EH (cell line): ENCODE results near the gene PAEP.
A peak's percentile ranks its signal among the peaks of the same experiment; 100 is the strongest.
"Not testable (repeated sequence)": the region's sequence is repeated elsewhere in the genome, so short reads cannot be mapped to it uniquely, and the experiment has no call there.

Experiments
- DNase-seq: peaks from one replicate; pipeline ENCODE4 v3.0.0-alpha.2; 2015; ENCODE audit warnings: low read depth

Gene PAEP

DNA sequence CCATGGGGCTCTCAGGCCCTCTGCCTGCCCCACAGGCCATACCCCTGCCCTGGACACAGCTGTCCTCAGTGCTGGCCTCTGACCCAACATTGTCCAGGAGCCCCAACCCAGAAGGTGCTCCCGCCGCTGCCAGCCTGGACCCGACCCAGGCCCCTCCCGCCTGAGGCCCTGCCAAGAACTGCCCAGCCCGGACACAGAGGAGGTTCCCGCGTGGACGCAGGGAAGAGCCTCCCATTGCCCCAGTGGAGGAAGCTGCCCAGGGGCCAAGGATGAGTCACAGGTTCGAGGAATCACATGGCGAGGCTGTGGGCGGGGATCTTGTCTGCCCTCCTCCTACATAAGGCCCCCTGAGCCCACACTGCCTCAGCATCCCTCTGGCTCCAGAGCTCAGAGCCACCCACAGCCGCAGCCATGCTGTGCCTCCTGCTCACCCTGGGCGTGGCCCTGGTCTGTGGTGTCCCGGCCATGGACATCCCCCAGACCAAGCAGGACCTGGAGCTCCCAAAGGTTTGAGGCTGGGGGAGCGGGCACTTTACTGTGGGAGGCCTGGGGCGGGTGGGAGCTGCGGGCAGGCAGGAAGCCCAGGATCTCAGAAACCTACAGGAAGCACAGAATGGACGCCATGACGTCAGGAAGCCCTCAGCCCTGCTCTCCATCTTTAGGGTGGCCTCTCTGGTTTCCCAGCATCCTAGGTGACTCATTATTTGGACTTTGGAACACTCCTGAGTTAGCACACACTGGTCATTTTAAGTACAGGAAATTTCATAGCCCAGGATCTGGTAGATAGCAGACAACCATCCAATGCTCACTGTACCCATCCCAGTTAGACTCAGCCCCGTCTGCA, at the start of gene PAEP:
Gene PAEP, plus strand, starts transcription at position 366 of the 844 bp plus-strand sequence.
- DNase-seq: no peak

DNA sequence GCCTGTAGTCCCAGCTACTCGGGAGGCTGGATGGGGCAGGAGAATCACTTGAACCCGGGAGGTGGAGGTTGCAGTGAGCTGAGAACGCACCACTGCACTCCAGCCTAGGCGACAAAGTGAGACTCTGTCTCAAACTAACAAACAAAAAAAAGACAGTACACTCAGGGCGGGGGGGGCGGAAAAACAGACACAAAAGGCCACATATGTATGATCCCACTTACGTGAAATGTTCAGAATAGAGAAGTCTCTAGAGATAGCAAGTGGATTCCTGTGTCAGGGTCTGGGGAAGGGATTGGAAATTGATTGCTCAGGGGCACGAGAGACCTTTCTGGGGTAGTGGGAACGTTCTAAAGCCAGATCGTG, 49.3 kb upstream of the PAEP start:
- DNase-seq: no peak

DNA sequence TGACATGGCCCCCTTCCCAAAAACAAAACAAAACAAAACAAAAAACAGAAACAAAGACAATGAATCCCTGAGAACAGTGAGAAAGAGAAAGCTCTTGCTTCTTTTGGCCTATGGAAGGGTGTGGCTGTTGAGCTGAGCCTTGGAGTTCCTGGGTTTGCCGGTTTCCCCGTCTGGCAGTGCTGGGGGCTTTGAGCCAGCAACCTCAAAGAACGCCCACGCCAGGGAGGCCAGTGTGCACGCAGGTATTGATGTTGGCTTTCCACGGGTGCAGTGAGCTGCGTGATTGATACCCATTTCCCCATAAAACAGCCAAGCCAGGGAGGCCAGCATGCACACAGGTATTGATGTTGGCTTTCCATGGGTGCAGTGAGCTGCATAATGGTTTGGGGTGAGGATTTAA, 48.7 kb upstream of the PAEP start:
- DNase-seq: no peak

DNA sequence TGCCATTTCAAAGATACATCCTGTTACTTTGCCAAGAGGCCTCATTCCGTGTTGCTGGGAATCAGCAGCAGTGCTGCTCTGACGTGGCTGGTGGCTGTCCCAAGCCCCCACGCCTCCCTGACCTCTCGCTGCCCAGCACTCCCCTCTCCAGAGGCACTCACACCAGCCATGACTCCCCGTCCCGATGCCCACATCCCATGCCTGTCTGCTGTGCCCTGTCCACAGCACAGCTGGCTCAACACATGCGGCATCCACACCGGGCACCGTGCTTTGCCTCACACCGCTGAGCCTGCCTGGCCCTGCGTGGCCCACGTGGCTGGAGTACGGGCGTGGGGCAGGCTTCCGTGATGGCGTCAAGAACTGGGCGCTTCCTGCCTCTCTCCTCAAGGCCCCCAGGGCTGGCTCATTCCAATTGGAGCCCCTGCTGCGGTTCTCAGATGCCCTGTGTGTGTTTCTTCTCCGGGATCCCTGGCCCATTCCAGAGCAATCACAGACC, 48.2 kb upstream of the PAEP start:
- no peak for DNase-seq

DNA sequence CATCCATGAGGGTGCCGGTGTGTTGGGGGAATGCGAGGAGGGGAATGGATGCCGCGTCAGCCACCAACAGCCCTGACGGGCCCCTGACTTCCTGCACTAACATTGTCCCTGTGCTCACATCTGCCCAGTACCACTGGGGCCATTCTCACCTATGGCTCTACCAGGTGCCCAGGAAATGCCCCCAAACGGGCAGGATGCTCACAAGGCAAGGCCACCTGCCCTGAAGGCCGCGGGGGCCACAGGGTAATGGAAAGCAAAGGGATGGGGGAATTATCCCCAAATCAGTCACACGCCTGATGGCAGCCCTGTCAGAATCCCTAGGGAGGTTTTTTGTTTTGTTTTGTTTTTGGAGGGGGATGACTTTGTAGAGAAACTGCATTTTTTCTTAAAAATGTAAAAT, 47.6 kb upstream of the PAEP start:
- not testable (repeated sequence) for DNase-seq

DNA sequence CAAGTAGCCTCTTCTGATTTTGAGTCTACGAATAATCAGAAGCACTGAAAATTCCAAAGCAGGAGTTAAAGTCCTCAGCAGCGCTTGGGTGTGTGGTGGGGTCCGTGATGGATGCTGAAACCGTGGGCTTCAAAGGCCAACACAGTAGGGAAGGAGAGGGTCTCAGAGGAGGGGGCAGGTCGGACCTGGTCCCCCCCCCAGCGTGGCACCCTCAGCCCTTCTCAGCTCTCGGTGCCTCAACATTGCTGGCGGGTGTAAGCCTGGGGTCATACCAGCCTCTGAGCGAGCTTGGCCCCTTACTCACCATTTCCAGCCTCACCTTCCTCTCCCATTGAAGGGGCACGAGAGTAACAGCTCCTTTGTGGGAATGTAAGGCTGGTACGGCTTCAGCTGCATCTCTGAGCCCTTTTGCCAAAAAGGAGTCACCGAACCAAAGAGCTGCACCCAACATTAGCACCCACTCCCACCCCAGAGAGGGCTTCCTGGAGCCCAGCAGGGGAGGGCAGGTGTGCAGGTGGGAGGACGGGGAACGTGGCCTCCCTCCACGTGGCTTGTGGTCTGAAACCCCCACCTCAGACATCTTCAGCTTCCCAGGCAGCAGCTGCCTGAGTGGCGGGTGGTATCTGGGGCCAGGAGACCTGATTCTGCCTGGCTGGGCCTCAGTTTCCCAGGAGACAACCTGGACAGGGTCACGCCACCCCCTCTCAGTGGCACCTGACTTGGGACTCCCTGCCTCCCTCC, 47.0 kb upstream of the PAEP start:
- no peak for DNase-seq

DNA sequence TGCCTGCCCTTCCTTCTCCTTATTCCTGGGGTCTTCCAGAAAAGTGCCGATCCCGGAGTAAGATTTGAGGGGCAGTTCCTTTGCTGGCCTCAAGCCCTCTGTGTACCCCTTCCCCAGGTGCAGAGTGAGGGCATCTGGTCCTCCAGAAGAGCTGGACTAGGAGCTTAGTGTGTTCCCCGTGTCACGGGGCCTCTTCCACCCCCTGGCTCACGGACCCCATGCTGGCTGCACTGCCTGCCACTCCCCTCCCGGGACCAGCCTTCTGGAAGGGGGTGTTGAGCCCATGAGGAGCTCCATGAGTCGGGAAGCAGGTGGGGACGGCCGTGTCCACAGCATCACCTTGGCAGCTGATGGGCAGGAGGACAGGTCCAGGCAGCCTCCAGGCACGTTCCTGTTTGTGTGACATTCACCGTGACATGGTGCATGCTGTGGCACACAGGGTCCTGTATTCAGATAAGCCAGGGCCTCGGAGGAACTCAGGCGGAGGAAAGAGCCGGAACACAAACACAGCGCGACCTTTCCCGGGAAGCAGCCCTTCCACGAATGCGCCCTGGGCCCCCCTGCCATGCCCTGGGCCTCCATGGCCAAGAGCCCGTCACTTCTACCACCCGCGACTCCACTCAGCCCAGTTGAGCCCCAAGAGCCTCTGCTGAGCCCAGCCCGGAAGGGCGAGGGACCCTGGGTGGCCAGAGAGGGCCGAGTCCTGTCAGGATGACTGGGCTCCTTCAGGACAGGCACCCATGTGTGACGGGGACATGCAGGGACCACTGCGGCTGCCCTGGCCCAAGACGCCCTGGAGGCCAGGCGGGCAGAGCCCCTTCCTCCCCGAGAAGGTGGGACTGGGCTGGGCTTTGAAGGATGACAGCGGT, 46.2 kb upstream of the PAEP start:
- DNase-seq: no peak

DNA sequence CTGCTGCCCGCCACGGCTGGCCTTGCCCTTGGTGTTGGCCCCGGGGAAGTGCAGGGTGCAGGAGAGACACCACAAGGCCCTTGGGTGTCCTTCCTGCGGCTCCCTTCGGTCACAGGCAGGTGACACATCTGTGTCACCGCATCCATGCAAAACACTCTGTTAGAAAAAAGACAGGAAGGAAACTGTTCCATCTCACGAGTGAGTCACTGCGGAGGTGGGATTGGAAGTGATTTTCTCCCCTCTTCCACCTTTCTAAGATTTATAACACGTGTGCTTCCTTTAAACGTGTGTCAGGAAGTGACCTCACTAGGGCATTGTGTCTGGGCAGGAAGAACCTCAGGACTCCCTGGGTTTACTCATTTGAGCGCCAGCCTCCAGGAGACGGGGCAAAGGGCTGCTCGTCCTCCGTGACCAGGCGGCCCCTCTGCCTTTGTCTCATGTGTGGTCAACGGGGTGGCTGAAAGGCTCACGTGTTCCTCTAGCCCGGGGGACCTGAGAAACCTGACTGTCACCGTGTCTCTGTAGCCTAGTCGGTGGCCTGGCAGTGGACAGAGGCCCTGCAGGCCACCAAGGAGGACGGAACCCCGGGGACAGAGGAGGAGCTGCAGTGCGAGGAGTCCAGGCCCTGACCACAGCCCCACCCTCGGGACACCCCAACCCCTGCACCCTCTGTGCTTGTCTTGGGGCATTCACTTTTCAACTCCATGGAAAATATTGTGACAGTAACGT, 45.3 kb upstream of the PAEP start:
- DNase-seq: no peak

DNA sequence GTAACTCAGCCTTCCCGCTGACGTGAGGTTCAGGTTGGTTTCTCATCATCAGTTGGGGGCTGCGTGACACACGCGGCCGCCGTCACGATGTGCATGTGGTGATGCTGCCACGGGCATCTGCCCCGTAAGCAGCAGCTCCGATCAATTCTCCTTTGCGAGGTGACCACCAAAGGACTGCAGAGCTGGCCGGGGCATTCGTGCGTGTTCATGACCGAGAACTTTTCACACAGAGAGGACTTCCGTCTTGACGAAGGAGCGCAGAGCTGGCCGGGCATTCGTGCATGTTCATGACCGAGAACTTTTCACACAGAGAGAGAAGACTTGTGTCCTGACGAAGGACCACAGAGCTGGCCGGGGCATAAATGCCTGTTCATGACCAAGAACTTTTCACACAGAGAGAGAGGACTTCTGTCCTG, 44.1 kb upstream of the PAEP start:
- DNase-seq: no peak

DNA sequence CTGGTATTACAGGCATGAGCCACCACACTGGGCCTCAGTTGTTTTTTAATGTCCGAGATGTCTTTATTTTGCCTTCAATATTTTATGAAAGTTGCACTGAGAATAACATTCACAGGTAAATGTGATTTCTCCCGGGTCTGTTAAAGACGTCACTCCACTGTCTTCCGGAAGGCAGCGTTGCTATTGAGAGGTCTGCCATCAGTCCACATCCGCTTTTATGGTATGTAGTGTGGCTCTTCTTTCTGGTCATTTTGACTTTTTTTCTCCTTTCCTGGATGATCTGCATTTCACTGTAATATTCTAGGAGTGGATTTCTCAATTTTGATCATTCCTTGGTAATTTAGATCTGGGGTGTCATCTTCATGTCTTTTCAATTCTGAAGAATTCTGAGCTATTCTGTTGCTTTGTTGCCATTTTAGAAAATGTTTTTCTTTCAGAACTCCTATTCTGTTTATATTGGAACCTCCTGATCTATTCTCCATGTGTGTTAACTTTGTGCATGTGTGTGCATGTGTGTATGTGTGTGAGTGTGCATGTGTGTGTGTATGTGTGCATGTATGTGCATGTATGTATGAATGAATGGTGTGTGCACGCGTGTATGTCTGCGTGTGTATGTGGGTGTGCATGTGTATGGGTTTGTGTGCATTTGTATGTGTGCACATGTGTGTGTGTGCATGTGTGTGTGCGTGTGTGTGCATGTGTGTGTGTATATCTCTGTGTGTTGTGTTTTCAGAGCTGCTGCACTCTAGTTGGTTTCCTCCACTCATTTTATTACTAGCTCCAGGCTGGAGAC, 42.2 kb upstream of the PAEP start:
- no peak for DNase-seq

DNA sequence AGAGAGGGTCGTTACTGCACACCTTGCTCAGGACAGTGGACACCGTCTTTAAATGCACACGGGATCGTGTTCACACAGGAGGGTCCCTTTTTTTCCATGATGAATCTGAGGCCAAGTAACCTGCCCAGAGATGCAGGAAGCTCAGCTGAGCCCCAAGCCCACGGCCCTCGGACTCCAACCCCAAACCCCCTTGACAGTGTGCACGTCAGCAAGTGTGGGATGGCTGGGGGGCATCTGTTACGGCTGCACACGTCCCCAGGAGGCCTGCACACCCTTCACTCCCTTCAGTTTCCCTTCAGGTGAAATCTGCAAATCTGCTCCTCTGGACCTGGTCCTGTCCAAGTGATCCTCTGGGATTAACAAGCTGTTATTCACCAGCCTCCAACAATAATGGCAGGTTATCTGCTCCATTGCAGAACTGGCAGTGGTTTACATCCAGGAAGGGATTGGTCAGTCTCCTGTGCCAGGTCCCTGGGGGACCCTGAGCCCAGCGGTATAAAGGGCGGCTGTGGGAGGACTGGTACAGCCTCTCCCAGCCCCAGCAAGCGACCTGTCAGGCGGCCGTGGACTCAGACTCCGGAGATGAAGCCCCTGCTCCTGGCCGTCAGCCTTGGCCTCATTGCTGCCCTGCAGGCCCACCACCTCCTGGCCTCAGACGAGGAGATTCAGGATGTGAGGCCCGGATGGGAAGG, 40.5 kb upstream of the PAEP start, which contains the start of gene LCN1:
Gene LCN1, plus strand, starts transcription at position 525 of the 692 bp plus-strand sequence. Its CDS starts 58 bp downstream, at position 583.
- DNase-seq: no peak

DNA sequence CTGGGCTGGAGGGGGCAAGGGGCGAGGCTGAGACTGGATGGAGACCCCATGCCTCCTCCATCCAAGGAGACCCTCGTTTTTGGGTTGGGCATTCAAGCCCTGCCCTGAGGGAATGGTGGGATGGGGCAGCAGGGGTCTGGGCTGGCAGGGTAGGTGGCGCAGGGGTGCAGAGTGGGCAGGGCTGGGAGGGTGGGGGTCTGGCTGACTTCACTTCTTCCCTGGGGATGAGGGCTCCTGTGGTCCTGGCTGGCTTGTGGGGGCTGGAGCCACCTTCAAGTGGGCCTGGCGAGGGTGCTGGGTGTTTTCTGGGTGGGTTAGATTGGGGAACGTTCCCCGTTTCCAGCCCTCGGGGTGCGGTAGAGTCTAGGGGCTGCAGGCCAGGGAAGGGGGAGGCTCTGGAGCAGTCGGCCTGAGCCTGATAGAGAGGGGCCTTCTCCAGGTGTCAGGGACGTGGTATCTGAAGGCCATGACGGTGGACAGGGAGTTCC, 39.9 kb upstream of the PAEP start:
- DNase-seq: no peak

DNA sequence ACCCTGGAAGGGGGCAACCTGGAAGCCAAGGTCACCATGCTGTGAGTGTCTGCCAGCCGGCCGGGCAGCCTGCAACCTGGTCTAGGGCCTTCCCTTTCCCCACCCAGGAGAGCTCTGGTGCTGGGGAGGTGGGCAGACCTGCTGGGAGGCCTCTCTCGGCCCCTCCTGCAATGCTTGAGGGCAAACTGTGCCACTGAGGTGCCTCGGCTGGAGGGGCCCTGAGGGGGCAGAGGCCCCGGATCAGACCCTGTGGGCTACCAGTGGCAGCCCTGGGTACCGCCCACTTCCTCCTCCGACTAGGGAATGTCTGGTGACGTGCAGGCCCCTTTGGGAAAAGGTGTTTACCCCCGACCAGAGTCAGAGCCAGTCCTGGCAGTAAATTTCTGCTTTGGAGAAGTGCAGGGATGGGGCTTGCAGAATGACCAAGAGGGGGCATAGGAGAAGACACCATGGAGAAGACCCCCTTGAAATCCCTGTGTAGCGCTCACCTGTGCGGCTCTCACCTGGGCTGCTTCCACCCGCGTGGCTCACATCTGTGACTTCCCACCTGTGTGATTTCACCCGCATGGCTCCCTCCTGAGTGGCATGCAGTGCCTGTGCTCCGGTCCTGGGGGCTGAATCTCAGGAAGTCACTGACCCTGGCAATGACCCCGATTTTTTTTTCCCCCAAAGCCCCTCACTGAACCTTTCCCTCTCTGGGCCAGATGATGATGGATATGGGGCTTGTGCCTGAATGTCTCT, 39.2 kb upstream of the PAEP start:
- DNase-seq: no peak

DNA sequence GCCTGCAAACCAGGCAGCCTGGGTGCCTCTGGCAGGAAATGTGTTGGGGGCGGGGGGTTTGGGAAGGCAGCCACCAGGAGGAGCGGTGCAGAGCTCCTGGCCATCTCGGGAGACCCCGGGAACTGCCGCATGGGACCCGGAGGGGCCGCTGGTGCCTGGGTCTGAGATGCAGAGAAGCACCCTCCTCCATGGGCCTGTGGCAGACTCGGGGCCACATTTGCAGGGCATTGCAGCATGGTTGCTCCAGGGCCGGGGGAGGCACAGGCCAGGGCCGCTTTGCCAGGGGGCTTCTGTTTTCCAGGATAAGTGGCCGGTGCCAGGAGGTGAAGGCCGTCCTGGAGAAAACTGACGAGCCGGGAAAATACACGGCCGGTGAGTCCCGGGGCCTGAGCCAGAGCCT, 38.6 kb upstream of the PAEP start:
- DNase-seq: no peak

DNA sequence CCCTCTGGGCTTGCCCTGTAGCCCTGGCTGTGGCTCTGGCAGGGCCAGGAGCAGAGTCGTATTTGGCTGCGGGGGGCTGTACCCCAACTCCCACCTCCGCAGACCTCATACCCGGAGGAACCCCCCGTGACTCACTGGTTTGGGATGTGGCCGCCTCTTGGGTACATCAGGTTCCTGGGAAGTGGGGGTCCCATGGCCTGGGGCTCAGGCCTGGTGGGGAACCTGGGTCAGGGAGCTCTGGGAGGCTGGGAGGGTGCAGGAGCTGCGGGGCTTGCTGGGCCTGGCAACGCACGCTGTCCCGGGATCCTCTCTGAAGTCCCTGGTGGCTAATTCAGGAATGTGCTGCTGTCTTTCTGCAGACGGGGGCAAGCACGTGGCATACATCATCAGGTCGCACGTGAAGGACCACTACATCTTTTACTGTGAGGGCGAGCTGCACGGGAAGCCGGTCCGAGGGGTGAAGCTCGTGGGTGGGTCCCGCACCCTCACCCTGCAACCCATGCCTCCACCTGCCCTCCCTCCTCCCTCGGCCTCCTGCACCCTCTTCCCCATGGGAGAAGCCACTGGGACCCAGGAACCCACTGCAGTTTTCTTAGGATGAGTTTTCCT, 37.9 kb upstream of the PAEP start:
- DNase-seq: peak; percentile 11

DNA sequence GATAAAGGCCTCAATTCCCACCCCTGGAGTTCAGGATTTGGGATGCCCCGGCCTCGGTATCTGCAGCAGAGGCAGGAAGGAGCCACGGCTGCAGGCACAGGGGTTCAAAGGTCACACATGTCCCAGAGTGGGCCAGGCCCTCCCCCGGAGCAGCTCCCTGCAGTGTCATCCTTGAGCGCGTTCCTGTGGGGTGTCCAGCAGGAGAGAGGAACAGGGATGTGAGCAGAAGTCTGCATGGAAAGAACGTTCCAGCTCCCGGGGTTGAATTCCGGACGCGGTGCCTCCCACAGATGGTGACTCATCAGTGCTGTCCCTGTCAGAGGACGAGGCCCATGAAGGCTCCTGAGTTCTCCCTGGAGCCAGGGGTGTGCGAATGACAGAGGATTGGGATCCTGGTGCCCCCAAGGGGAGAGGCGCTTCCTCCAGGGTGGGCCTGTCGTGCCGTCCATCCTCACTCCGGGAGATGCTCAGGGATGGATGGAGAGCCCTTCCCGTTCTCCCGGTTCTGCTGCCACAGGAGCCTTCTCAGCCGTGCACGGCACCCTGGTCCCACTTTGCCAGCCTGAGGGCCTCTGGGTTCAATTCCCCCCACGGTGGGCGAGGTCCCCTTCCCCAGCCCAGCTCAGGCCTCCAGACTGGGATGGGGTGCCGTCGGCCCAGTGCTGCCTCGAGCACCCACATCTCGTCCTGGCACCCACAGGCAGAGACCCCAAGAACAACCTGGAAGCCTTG, 37.3 kb upstream of the PAEP start:
- peak; percentile 77 for DNase-seq

DNA sequence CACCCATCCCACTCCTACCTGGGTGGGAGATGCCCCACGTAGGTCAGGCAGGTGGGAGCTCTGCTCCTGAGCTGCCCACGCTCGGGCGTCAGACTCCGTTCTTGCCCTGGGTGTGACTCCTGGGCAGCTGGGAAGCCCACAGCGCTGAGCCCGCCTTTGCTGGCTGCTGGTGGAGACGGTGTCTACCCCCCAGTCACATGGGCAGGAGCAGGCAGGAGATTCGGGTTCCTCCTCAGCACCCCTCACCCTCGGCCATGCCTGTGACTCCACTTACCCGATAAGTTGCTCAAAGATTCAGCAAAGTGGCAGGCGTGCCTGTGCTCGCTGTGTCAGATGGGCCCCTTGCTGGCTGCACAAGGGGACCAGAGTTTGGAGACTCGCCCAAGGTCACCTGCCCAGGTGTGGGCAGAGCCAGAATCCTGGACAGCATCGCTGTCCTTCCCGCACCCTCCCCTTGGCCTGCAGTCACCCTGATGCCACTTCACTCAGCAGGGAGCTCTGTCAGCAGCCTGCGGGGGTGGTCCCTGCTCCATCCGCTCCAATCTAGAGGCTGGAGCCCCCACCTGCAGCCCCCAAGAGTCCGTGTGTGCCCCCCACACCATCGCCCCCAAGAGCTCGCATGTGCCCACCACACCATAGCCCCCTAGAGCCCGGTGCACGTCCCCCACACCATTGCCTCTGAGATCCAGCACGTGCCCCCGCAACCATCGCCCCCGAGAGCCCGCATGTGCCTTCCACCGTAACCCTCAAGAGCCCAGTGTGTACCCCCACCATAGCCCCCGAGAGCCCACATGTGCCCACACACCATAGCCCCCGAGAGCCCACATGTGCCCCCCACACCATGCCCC, 36.1 kb upstream of the PAEP start:
- no peak for DNase-seq
